Stomach (tissue), 9 donors: ENCODE results near the gene HARS1. TPM values are rescaled to one million over a fixed set of nuclear protein-coding genes. Genes with fewer than 3 reads are reported as not detected.
A peak's percentile ranks its signal among the peaks of the same experiment; 100 is the strongest.

Experiments used
- DNase-seq, 2 donors: peaks; one replicate each; pipeline versions ENCODE4 v3.0.0 to v3.0.0-alpha.2; 2013 to 2019
- H3K27ac ChIP-seq, 5 donors: fragments of 200-600 bp in 4 of 5; sonication (generic) in 4 of 5; one replicate each; pipeline ENCODE4 v1.5.1; 2013 to 2019; ENCODE audit warnings: mild to moderate bottlenecking in 1 of 5, moderate library complexity in 1 of 5
- H3K27me3 ChIP-seq, 3 donors: fragments of 200-600 bp; sonication (generic); one replicate each; pipeline ENCODE4 v1.5.1; 2017 to 2019; ENCODE audit warnings: mixed run types in 1 of 3
- H3K36me3 ChIP-seq, 4 donors: fragments of 200-600 bp; sonication (generic); 1 replicate in 3 of 4; 2 replicates in 1 of 4; pipeline ENCODE4 v1.5.1; 2016 to 2019
- H3K4me1 ChIP-seq, 4 donors: fragments of 200-600 bp; sonication (generic); one replicate each; pipeline ENCODE4 v1.5.1; 2016 to 2019
- H3K4me3 ChIP-seq, 4 donors: fragments of 200-600 bp; sonication (generic) in 3 of 4; one replicate each; pipeline ENCODE4 v1.5.1; 2016 to 2019; ENCODE audit warnings: mild to moderate bottlenecking in 1 of 4
- H3K9me3 ChIP-seq, 4 donors: fragments of 200-600 bp; sonication (generic); one replicate each; pipeline ENCODE4 v1.5.1; 2016 to 2019
- EP300 ChIP-seq: sonication (generic); formaldehyde crosslinking; IDR thresholded peaks from one replicate; pipeline ENCODE4 v1.6.1; 2017; ENCODE audit warnings: antibody characterized with exemption
- POLR2A ChIP-seq, 4 donors: fragments of 450-650 bp; IDR thresholded peaks; one replicate each; pipeline ENCODE4 v1.6.1; 2016; ENCODE audit warnings: antibody characterized with exemption in 4 of 4, control low read depth in 2 of 4, mild to moderate bottlenecking in 1 of 4, moderate library complexity in 1 of 4
- POLR2AphosphoS5 ChIP-seq, 3 donors: sonication (generic); formaldehyde crosslinking; IDR thresholded peaks; one replicate each; pipeline ENCODE4 v1.6.1; 2016; ENCODE audit warnings: antibody characterized with exemption in 3 of 3
- WGBS, 5 donors: extraction: QIAGEN DNeasy Blood & Tissue Kit in 3 of 5; methylation state at CpG; one replicate each; pipeline versions ENCODE4 v1.1.5 to v1.1.7; 2013 to 2018; 5-methylcytosine and 5-hydroxymethylcytosine counted together
- intact Hi-C: fragments of 100-400 bp; cut with DNase I; formaldehyde crosslinking; loops from one replicate; pipeline ENCODE4 v1.15.1; 2023; ENCODE audit warnings: low total_unique reads
- polyA plus RNA-seq, 3 donors: library from polyadenylated mRNA; stranded (reverse); fragments of 200-250 nt; gene quantifications; one replicate each; pipeline ENCODE4 v1.2.3, GENCODE V29; 2013
- total RNA-seq, 5 donors: library from RNA; depleted of rRNA; stranded (reverse); fragments of >200 nt; gene quantifications; one replicate each; pipeline versions ENCODE4 v1.1.0 to v1.2.3, GENCODE V29; 2014 to 2016
- TF ChIP-seq, protein P1 (sequence below), 7 experiments: fragments of 450-650 bp in 4 of 7; fragments of 200-600 bp in 3 of 7; sonication (generic) in 3 of 7; IDR thresholded peaks; one replicate each; pipeline ENCODE4 v1.5.1; 2016 to 2019; ENCODE audit warnings: antibody characterized with exemption in 7 of 7, control low read depth in 2 of 7, mild to moderate bottlenecking in 1 of 7
- donor health status: healthy with polysubstance abuse.
- donor health status: Bipolar disorder and iron deficiency.
- donor health status: healthy.

Gene HARS1
- total and polyA plus RNA-seq, 8 donors, result 22.9 to 117 (median 50.8) TPM

DNA sequence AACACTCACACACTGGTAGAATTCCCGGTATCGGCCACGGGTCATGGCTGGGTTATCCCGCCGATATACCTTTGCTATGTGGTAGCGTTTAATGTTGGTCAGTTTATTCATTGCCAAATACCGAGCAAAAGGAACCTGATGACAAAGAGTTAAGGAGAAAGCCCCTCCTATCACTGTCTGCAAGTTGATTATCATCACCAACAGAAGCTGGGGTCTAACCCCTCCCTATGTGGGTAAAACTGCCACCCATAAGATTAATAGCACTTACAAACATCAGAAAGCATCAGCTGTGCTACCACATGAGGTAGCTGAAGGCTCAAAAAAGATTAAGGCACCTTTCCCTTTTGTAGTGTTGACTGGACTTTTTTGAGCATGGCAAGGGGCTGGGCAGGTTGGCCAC, 12.2 kb downstream of the HARS1 start:
- TF ChIP-seq POLR2AphosphoS5 (IDR thresholded peaks at IDR 0.05) (no peak), POLR2A (IDR thresholded peaks at IDR 0.05) (no peak), EP300 (no peak)
- no peaks in the 10 kb centered on the region for H3K4me1 ChIP-seq
- intact Hi-C loops, result no loop called here
- H3K27me3 ChIP-seq, result no peaks in the 10 kb centered on the region
- H3K27ac ChIP-seq, result no peak overlapping the region
- H3K36me3 ChIP-seq, result peaks cover 48 to 100% (median 98%) of the 10 kb centered on the region in 4 donors
- no peaks in the 10 kb centered on the region for H3K9me3 ChIP-seq
- no peak for DNase-seq
- WGBS, 5 donors, result 95 to 98% (median 97%) methylated on average over 7 of the region's 7 CpGs
- no peak overlapping the region for H3K4me3 ChIP-seq

DNA sequence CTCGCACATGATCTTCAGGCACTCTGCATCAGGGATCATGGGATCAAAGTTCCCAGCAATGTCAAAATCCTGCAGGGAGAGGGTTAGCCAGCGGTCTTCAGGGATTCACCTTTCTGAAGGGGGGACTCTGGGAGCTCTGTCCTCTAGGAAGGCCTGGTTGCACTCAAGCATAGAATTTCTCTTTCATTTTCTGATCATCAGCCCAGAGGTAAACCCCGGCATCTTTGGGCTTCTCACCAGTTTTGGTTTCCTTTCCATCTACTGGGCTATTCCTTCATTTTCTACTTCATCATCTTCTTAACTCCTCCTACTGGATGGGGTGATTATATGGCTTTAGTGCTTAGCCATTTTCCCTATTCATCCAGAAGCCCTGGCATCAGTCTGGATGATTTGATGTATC, 13.2 kb downstream of the HARS1 start:
- Histone ChIP-seq H3K4me1 (peaks cover 0 to under 1% (median 0%) of the 10 kb centered on the region in 4 donors), H3K27ac (no peak overlapping the region), H3K4me3 (no peak overlapping the region), H3K36me3 (peaks cover 49 to 100% (median 98%) of the 10 kb centered on the region in 4 donors), H3K9me3 (no peaks in the 10 kb centered on the region), H3K27me3 (no peaks in the 10 kb centered on the region)
- no peak for TF ChIP-seq POLR2A (IDR thresholded peaks at IDR 0.05)
- TF ChIP-seq, protein P1, sequence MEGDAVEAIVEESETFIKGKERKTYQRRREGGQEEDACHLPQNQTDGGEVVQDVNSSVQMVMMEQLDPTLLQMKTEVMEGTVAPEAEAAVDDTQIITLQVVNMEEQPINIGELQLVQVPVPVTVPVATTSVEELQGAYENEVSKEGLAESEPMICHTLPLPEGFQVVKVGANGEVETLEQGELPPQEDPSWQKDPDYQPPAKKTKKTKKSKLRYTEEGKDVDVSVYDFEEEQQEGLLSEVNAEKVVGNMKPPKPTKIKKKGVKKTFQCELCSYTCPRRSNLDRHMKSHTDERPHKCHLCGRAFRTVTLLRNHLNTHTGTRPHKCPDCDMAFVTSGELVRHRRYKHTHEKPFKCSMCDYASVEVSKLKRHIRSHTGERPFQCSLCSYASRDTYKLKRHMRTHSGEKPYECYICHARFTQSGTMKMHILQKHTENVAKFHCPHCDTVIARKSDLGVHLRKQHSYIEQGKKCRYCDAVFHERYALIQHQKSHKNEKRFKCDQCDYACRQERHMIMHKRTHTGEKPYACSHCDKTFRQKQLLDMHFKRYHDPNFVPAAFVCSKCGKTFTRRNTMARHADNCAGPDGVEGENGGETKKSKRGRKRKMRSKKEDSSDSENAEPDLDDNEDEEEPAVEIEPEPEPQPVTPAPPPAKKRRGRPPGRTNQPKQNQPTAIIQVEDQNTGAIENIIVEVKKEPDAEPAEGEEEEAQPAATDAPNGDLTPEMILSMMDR (IDR thresholded peaks at IDR 0.05), result no peak
- no peak for TF ChIP-seq EP300
- no peak for TF ChIP-seq POLR2AphosphoS5 (IDR thresholded peaks at IDR 0.05)
- 80 to 100% (median 95%) methylated on average over 3 of the region's 3 CpGs for WGBS, 5 donors
- intact Hi-C loops, result no loop called here
- DNase-seq, result no peak

DNA sequence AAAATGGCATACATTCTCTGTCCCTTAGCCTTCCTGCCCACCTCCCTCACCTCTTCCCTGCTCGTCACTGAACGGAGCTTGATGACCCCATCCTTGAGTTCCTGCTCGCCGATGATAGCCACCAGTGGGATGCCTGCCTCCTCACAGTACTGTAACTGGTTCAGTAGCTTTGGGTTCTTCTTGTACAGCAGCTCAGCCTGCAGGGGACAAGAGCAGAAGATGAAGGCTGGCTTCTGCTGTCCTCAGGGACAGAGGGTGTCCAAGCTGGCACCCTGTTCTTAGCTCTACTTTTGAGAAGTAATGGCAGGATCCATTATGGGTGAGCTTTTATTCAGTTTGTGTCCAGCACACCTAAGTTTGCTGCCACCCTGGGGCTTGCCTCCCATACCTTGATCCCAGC, 16.5 kb downstream of the HARS1 start:
- intact Hi-C loops, result no loop called here
- Histone ChIP-seq H3K4me1 (peaks cover 0 to 21% (median 5%) of the 10 kb centered on the region in 4 donors), H3K4me3 (no peak overlapping the region), H3K27ac (no peak overlapping the region), H3K9me3 (no peaks in the 10 kb centered on the region), H3K36me3 (peaks cover 46 to 100% (median 98%) of the 10 kb centered on the region in 4 donors), H3K27me3 (no peaks in the 10 kb centered on the region)
- no peak for DNase-seq
- TF ChIP-seq POLR2AphosphoS5 (IDR thresholded peaks at IDR 0.05) (no peak), POLR2A (IDR thresholded peaks at IDR 0.05) (no peak), EP300 (no peak)
- TF ChIP-seq, protein P1 (IDR thresholded peaks at IDR 0.05), result no peak
- 88 to 97% (median 93%) methylated on average over 4 of the region's 4 CpGs for WGBS, 5 donors

DNA sequence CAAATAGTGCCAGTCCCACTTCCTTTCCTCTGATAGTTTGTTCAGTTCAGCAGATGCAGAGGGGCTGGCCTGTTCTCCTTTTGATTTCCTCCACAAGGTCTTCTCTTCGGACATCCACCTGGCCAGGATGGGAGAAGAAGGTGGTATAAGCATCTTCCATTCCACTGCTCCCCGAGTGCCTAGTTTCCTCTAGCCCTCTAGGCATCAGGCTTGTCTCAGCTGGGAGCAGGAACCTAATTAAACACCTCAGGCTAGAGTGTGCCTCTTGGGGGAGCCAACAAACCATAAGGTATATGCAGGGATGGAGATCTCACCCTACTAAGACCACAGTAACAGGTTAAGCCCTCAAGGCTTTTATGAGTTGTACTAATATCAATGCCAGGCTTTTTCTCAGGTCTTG, 17.0 kb downstream of the HARS1 start:
- Histone ChIP-seq H3K4me3 (no peak overlapping the region), H3K27me3 (no peaks in the 10 kb centered on the region), H3K36me3 (peaks cover 48 to 100% (median 98%) of the 10 kb centered on the region in 4 donors), H3K27ac (no peak overlapping the region), H3K4me1 (peaks cover 0 to 21% (median 5%) of the 10 kb centered on the region in 4 donors), H3K9me3 (no peaks in the 10 kb centered on the region)
- WGBS, 5 donors, result 79 to 91% (median 86%) methylated on average over 2 of the region's 2 CpGs
- intact Hi-C loops, result no loop called here
- TF ChIP-seq, protein P1 (IDR thresholded peaks at IDR 0.05), result no peak
- TF ChIP-seq EP300 (no peak), POLR2A (IDR thresholded peaks at IDR 0.05) (no peak), POLR2AphosphoS5 (IDR thresholded peaks at IDR 0.05) (no peak)
- DNase-seq, result no peak

DNA sequence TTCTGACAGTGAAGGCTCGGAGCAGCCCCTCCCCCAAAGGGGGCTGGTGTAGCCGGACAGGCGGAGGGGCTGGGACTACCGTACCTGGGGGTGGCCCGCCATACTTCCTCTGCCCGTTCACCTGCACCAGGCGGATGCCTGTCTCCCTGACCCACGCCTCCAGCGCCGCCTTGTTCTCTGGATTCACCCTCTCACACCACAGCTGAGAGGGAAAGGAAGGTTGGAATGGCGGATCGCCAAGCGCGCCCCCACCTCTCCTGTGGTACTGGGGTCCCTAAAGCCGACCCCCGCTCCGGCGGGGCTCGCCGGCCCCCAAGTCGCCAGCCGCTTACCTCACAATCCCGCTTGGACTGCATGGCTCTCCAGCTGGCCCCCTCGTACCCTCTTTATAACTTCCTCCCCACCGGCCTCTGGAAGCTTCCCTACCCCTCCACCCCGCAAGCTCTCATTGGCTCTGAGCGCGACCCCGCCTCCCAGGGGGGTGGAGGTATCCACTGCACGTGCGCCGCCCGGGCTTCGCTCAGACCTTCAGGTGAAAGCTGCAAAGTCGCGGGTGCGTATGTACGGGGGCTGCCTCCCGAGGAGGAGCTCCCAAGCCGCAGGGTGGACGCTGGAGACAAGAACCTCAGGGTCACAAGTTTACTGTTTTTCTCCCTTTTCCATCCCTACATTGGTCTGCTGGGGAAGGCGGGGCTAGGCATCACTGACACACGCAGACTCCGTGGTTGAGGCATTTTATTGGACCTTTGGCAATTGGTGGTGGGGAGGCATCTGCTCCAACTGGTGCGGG, 17.8 kb downstream of the HARS1 start, which contains the start of gene DND1:
TSS of gene DND1 (minus strand) at position 390 of the 790 bp plus-strand sequence. CDS start at position 356, 34 bp downstream.
- H3K4me3 ChIP-seq, result peak within 1 kb of the TSS in 3 of 4 donors; percentile 19 to 25 (median 20)
- peak within 1 kb of the TSS in 1 of 5 donors; percentile 13 for H3K27ac ChIP-seq
- intact Hi-C loops, result no loop called here
- TF ChIP-seq POLR2A (IDR thresholded peaks at IDR 0.05), result no peak
- H3K4me1 ChIP-seq, result peaks cover 0 to 21% (median 5%) of the 10 kb centered on the region in 4 donors
- no peaks in the 10 kb centered on the region for H3K27me3 ChIP-seq
- H3K9me3 ChIP-seq, result no peaks in the 10 kb centered on the region
- no peak for DNase-seq
- H3K36me3 ChIP-seq, result peaks cover 50 to 100% (median 98%) of the 10 kb centered on the region in 4 donors
- WGBS, 5 donors, result 88 to 93% (median 91%) methylated on average over 34 to 45 of the region's 45 CpGs
